D721Med (cell line): ENCODE results near the gene HDGFL3.

Experiments used
- DNase-seq: peaks from one replicate; pipeline ENCODE4 v3.0.0; 2011; ENCODE audit warnings: low spot score; ENCODE audit not compliant: insufficient read length
- FAIRE-seq: peaks from 2 replicates; lab custom pipeline; 2011; peaks lifted over from hg19 to GRCh38; lab: Jason Lieb, UNC
- CTCF ChIP-seq: IDR thresholded peaks from 2 replicates; pipeline ENCODE4 v1.5.1; 2012; ENCODE audit warnings: mild to moderate bottlenecking, control low read depth; ENCODE audit not compliant: insufficient read depth; ENCODE audit errors: missing control alignments

Gene HDGFL3

GRCh38 chr15:83198476-83198875, 9.1 kb downstream of the HDGFL3 start:
- TF ChIP-seq CTCF, result no peak
- FAIRE-seq (no peak), DNase-seq (no peak)

GRCh38 chr15:83194528-83194927, 13.1 kb downstream of the HDGFL3 start:
- no peak for FAIRE-seq
- no peak for TF ChIP-seq CTCF
- no peak for DNase-seq

- FAIRE-seq (no peak), DNase-seq (no peak)
- no peak for TF ChIP-seq CTCF
Measured at GRCh38 chr15:83193721-83194120, 13.9 kb downstream of the HDGFL3 start.

GRCh38 chr15:83192742-83193141, 14.9 kb downstream of the HDGFL3 start:
- no peak for TF ChIP-seq CTCF
- FAIRE-seq (no peak), DNase-seq (no peak)

- no peak for TF ChIP-seq CTCF
- DNase-seq (no peak), FAIRE-seq (no peak)
Measured at GRCh38 chr15:83190450-83190849, 17.2 kb downstream of the HDGFL3 start.

GRCh38 chr15:83185561-83185960, 22.1 kb downstream of the HDGFL3 start:
- no peak for DNase-seq
- no peak for TF ChIP-seq CTCF
- FAIRE-seq, result no peak

- FAIRE-seq (peak; percentile 71), DNase-seq (no peak)
- TF ChIP-seq CTCF, result no peak
Measured at GRCh38 chr15:83178869-83179325, 28.7 kb downstream of the HDGFL3 start.
